Effector memory CD8-positive, alpha-beta T cell (primary cell): ENCODE data around the gene TLCD1.

Experiments used
- ATAC-seq: fragments of 150-1000 bp; cut with Tn5 transposase; replicated peaks from 2 replicates; pipeline ENCODE4 v1.10.0; 2021; ENCODE audit warnings: mild to moderate bottlenecking, moderate library complexity
- DNase-seq, 3 experiments: peaks; one replicate each; pipeline ENCODE4 v3.0.0; 2021
- H3K27ac Mint-ChIP-seq, 2 donors: one replicate each; pipeline ENCODE4 v1.8.0; 2022; ENCODE audit warnings: mild to moderate bottlenecking in 2 of 2, mixed read lengths in 2 of 2, moderate library complexity in 2 of 2
- H3K27me3 Mint-ChIP-seq, 2 donors: one replicate each; pipeline ENCODE4 v1.8.0; 2022; ENCODE audit warnings: mixed read lengths in 2 of 2
- H3K36me3 Mint-ChIP-seq: one replicate; pipeline ENCODE4 v1.8.0; 2022; ENCODE audit warnings: mild to moderate bottlenecking, moderate library complexity, mixed read lengths; ENCODE audit not compliant: insufficient read depth
- H3K4me1 Mint-ChIP-seq, 2 donors: one replicate each; pipeline ENCODE4 v1.8.0; 2022; ENCODE audit warnings: low read depth in 2 of 2, mixed read lengths in 2 of 2
- H3K4me3 Mint-ChIP-seq, 2 donors: one replicate each; pipeline ENCODE4 v1.8.0; 2022; ENCODE audit warnings: mild to moderate bottlenecking in 2 of 2, mixed read lengths in 2 of 2, moderate library complexity in 2 of 2
- H3K9me3 Mint-ChIP-seq, 2 donors: one replicate each; pipeline ENCODE4 v1.8.0; 2022; ENCODE audit warnings: mixed read lengths in 2 of 2

Gene TLCD1

GRCh38 chr17:28750178-28751047 lies 24.4 kb upstream of the TLCD1 start:
- ATAC-seq, result peak; percentile 92
- Mint-ChIP-seq H3K4me1 (peaks cover 3 to 11% of the 10 kb centered on the region in 2 donors), H3K36me3 (peaks cover 38% of the 10 kb centered on the region), H3K9me3 (no peaks in the 10 kb centered on the region), H3K27ac (no peak overlapping the region), H3K4me3 (no peak overlapping the region), H3K27me3 (no peaks in the 10 kb centered on the region)
- peak; percentile 87 to 89 (median 89) for DNase-seq

- H3K9me3 Mint-ChIP-seq, result no peaks in the 10 kb centered on the region
- H3K27ac Mint-ChIP-seq, result no peak overlapping the region
- H3K4me1 Mint-ChIP-seq, result peaks cover 10 to 14% of the 10 kb centered on the region in 2 donors
- H3K4me3 Mint-ChIP-seq, result no peak overlapping the region
- ATAC-seq, result no peak
- DNase-seq, result no peak
- H3K27me3 Mint-ChIP-seq, result no peaks in the 10 kb centered on the region
- peaks cover 43% of the 10 kb centered on the region for H3K36me3 Mint-ChIP-seq
Measured at GRCh38 chr17:28749516-28750177, 23.6 kb upstream of the TLCD1 start.

GRCh38 chr17:28748852-28749515 lies 23.0 kb upstream of the TLCD1 start:
- H3K9me3 Mint-ChIP-seq, result no peaks in the 10 kb centered on the region

GRCh38 chr17:28747801-28748750 lies 22.0 kb upstream of the TLCD1 start:
- DNase-seq (no peak), ATAC-seq (no peak)
- Mint-ChIP-seq H3K9me3 (no peaks in the 10 kb centered on the region), H3K36me3 (peaks cover 53% of the 10 kb centered on the region), H3K27ac (peak overlapping the region; percentile 46 to 82), H3K4me3 (no peak overlapping the region), H3K4me1 (peaks cover 12 to 14% of the 10 kb centered on the region in 2 donors), H3K27me3 (no peaks in the 10 kb centered on the region)

More at GRCh38 chr17:28748852-28749515, 23.0 kb upstream of the TLCD1 start:
- peaks cover 12 to 14% of the 10 kb centered on the region in 2 donors for H3K4me1 Mint-ChIP-seq
- no peaks in the 10 kb centered on the region for H3K27me3 Mint-ChIP-seq
- peaks cover 48% of the 10 kb centered on the region for H3K36me3 Mint-ChIP-seq
- no peak overlapping the region for H3K4me3 Mint-ChIP-seq
- no peak for ATAC-seq
- H3K27ac Mint-ChIP-seq, result peak overlapping the region; percentile 46 to 82
- DNase-seq, result no peak

- DNase-seq (no peak), ATAC-seq (no peak)
- Mint-ChIP-seq H3K9me3 (no peaks in the 10 kb centered on the region), H3K4me3 (no peak overlapping the region), H3K27ac (peak overlapping the region in 1 of 2 donors; percentile 82), H3K4me1 (peaks cover 12 to 14% of the 10 kb centered on the region in 2 donors), H3K27me3 (no peaks in the 10 kb centered on the region), H3K36me3 (peaks cover 58% of the 10 kb centered on the region)
Measured at GRCh38 chr17:28747051-28747691, 21.1 kb upstream of the TLCD1 start.

- Mint-ChIP-seq H3K27me3 (no peaks in the 10 kb centered on the region), H3K36me3 (peaks cover 59% of the 10 kb centered on the region), H3K27ac (peak overlapping the region in 1 of 2 donors; percentile 82), H3K4me3 (no peak overlapping the region), H3K9me3 (no peaks in the 10 kb centered on the region), H3K4me1 (peaks cover 12 to 14% of the 10 kb centered on the region in 2 donors)
- DNase-seq, result no peak
- no peak for ATAC-seq
Measured at GRCh38 chr17:28746611-28747050, 20.6 kb upstream of the TLCD1 start.

GRCh38 chr17:28745786-28746411 lies 19.9 kb upstream of the TLCD1 start:
- ATAC-seq (no peak), DNase-seq (no peak)
- peaks cover 53% of the 10 kb centered on the region for H3K36me3 Mint-ChIP-seq
- no peaks in the 10 kb centered on the region for H3K9me3 Mint-ChIP-seq
- no peaks in the 10 kb centered on the region for H3K27me3 Mint-ChIP-seq
- H3K27ac Mint-ChIP-seq, result peak overlapping the region; percentile 82 to 92
- H3K4me3 Mint-ChIP-seq, result peak overlapping the region; percentile 80
- H3K4me1 Mint-ChIP-seq, result peaks cover 12 to 14% of the 10 kb centered on the region in 2 donors

- peaks cover 52% of the 10 kb centered on the region for H3K36me3 Mint-ChIP-seq
- ATAC-seq, result peak; percentile 4
Measured at GRCh38 chr17:28744972-28745785, 19.1 kb upstream of the TLCD1 start.

GRCh38 chr17:28744104-28744971 lies 18.3 kb upstream of the TLCD1 start:
- Mint-ChIP-seq H3K9me3 (no peaks in the 10 kb centered on the region), H3K36me3 (peaks cover 46% of the 10 kb centered on the region), H3K4me3 (peak overlapping the region; percentile 80), H3K4me1 (peaks cover 11 to 12% of the 10 kb centered on the region in 2 donors), H3K27ac (peak overlapping the region; percentile 82 to 92), H3K27me3 (no peaks in the 10 kb centered on the region)
- peak; percentile 32 to 42 (median 34) for DNase-seq
- peak; percentile 43 for ATAC-seq

More at GRCh38 chr17:28744972-28745785, 19.1 kb upstream of the TLCD1 start:
- peak overlapping the region; percentile 82 to 92 for H3K27ac Mint-ChIP-seq
- DNase-seq, result peak in 1 of 3 experiments; percentile 30
- no peaks in the 10 kb centered on the region for H3K27me3 Mint-ChIP-seq
- H3K4me1 Mint-ChIP-seq, result peaks cover 12 to 14% of the 10 kb centered on the region in 2 donors
- no peaks in the 10 kb centered on the region for H3K9me3 Mint-ChIP-seq
- H3K4me3 Mint-ChIP-seq, result peak overlapping the region; percentile 80

- Mint-ChIP-seq H3K27me3 (no peaks in the 10 kb centered on the region), H3K4me3 (peak within 1 kb of the TSS; percentile 80), H3K4me1 (peaks cover 12 to 13% of the 10 kb centered on the region in 2 donors)
Measured at GRCh38 chr17:28743243-28744103, 17.4 kb upstream of the TLCD1 start, which contains the start of gene TRAF4. TSS of gene TRAF4 (plus strand) at chr17:28744011. CDS start at chr17:28744113, 102 bp downstream.

More at GRCh38 chr17:28743243-28744103, 17.4 kb upstream of the TLCD1 start, which contains the start of gene TRAF4:
- H3K36me3 Mint-ChIP-seq, result peaks cover 38% of the 10 kb centered on the region
- H3K27ac Mint-ChIP-seq, result peak within 1 kb of the TSS; percentile 82 to 92
- peak; percentile 59 to 64 (median 63) for DNase-seq
- peak; percentile 90 for ATAC-seq
- no peaks in the 10 kb centered on the region for H3K9me3 Mint-ChIP-seq
